Measurements from ENCODE around the gene LDLR.
"Not testable (repeated sequence)": the region's sequence is repeated elsewhere in the genome, so short reads cannot be mapped to it uniquely, and the experiment has no call there.

Gene LDLR

GRCh38 chr19:11179716-11180297 lies 90.5 kb downstream of the LDLR start:
- no peak overlapping the region for H3K4me3 ChIP-seq (ENCODE audit: low read depth, low read length)
- DNase-seq (ENCODE audit: low read depth) = no peak
- TF ChIP-seq CTCF (IDR thresholded peaks at IDR 0.05; ENCODE audit: low read depth, low read length) = no peak
- TF ChIP-seq MAX (IDR thresholded peaks at IDR 0.05; ENCODE audit: low read depth, low read length) = no peak
- no peak for TF ChIP-seq MYC (IDR thresholded peaks at IDR 0.05; ENCODE audit: low read depth, low read length)
- no peak for TF ChIP-seq POLR2A (IDR thresholded peaks at IDR 0.05; ENCODE audit: extremely low read depth, insufficient read length)

GRCh38 chr19:11180346-11180745 lies 91.1 kb downstream of the LDLR start:
- DNase-seq (ENCODE audit: low read depth) = no peak
- TF ChIP-seq MAX (IDR thresholded peaks at IDR 0.05; ENCODE audit: low read depth, low read length) (no peak), POLR2A (IDR thresholded peaks at IDR 0.05; ENCODE audit: extremely low read depth, insufficient read length) (no peak), CTCF (IDR thresholded peaks at IDR 0.05; ENCODE audit: low read depth, low read length) (no peak), MYC (IDR thresholded peaks at IDR 0.05; ENCODE audit: low read depth, low read length) (no peak)
- no peak overlapping the region for H3K4me3 ChIP-seq (ENCODE audit: low read depth, low read length)

GRCh38 chr19:11180975-11181374 lies 91.7 kb downstream of the LDLR start:
- not testable (repeated sequence) for DNase-seq (ENCODE audit: low read depth); H3K4me3 ChIP-seq (ENCODE audit: low read depth, low read length)

GRCh38 chr19:11181488-11181887 lies 92.2 kb downstream of the LDLR start:
- H3K4me3 ChIP-seq (ENCODE audit: low read depth, low read length) = no peak overlapping the region
- TF ChIP-seq MAX (IDR thresholded peaks at IDR 0.05; ENCODE audit: low read depth, low read length) = no peak
- TF ChIP-seq POLR2A (IDR thresholded peaks at IDR 0.05; ENCODE audit: extremely low read depth, insufficient read length) = no peak
- no peak for TF ChIP-seq CTCF (IDR thresholded peaks at IDR 0.05; ENCODE audit: low read depth, low read length)
- no peak for TF ChIP-seq MYC (IDR thresholded peaks at IDR 0.05; ENCODE audit: low read depth, low read length)
- DNase-seq (ENCODE audit: low read depth) = no peak

Data from NB4 (cell line).